RWPE1 (cell line): ENCODE data around the gene EIF1AX.

ENCODE experiments used
- CTCF ChIA-PET: fragments of 350-600 bp; sonication (Branson Sonifier 250); formaldehyde crosslinking; extraction: SDS; loops from one replicate; lab custom pipeline; 2021; lab: Yijun Ruan, JAX
- POLR2A ChIA-PET: fragments of 400-600 bp; formaldehyde crosslinking; extraction: SDS; loops from one replicate; lab custom pipeline; 2020; ENCODE audit warnings: antibody characterized with exemption; ENCODE audit not compliant: low non-redundant PET; lab: Yijun Ruan, JAX
- DNase-seq: peaks from one replicate; pipeline ENCODE4 v3.0.0; 2012; ENCODE audit warnings: low spot score
- H3K27ac ChIP-seq: fragments of 450-650 bp; 2 replicates; pipeline ENCODE4 v1.5.1; 2017
- TF ChIP-seq, protein P1 (sequence below): fragments of 450-650 bp; conservative IDR thresholded peaks from 2 replicates; pipeline ENCODE4 v1.5.1; 2017; ENCODE audit warnings: low read depth, mild to moderate bottlenecking

Gene EIF1AX

DNA sequence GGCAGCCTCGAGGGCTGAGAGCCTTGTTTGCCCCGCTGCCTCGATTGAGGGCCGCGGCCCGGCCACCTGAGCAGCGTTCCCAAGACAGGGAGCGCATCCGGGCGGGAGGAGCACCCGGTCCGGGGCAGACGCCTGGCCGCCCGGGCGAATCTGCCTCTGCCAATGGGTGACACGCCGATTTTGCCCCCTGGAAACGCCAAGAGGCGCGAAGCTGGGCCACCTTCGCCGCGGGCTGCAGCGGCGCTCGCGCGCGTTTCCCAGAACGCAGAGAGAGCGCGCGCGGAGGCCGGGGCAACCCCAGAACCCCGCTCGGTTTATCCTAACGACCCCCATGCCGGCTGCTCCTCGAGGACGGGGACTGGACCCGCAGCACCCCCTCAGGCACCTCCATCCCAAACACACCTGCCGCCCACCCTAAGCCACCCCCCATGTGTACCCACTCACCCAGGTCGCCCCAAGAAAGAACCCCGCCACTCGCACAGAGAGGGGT is 25.5 kb downstream of the EIF1AX start:
- ChIA-PET CTCF (interaction anchor here (0.6 kb wide), 1 partner anchor 24 kb away, joined by 6 read pairs; no protein-coding TSS in a partner anchor), POLR2A (no interaction called here)
- TF ChIP-seq, protein P1, sequence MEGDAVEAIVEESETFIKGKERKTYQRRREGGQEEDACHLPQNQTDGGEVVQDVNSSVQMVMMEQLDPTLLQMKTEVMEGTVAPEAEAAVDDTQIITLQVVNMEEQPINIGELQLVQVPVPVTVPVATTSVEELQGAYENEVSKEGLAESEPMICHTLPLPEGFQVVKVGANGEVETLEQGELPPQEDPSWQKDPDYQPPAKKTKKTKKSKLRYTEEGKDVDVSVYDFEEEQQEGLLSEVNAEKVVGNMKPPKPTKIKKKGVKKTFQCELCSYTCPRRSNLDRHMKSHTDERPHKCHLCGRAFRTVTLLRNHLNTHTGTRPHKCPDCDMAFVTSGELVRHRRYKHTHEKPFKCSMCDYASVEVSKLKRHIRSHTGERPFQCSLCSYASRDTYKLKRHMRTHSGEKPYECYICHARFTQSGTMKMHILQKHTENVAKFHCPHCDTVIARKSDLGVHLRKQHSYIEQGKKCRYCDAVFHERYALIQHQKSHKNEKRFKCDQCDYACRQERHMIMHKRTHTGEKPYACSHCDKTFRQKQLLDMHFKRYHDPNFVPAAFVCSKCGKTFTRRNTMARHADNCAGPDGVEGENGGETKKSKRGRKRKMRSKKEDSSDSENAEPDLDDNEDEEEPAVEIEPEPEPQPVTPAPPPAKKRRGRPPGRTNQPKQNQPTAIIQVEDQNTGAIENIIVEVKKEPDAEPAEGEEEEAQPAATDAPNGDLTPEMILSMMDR, result no peak
- no peak for DNase-seq
- H3K27ac ChIP-seq, result no peak overlapping the region

DNA sequence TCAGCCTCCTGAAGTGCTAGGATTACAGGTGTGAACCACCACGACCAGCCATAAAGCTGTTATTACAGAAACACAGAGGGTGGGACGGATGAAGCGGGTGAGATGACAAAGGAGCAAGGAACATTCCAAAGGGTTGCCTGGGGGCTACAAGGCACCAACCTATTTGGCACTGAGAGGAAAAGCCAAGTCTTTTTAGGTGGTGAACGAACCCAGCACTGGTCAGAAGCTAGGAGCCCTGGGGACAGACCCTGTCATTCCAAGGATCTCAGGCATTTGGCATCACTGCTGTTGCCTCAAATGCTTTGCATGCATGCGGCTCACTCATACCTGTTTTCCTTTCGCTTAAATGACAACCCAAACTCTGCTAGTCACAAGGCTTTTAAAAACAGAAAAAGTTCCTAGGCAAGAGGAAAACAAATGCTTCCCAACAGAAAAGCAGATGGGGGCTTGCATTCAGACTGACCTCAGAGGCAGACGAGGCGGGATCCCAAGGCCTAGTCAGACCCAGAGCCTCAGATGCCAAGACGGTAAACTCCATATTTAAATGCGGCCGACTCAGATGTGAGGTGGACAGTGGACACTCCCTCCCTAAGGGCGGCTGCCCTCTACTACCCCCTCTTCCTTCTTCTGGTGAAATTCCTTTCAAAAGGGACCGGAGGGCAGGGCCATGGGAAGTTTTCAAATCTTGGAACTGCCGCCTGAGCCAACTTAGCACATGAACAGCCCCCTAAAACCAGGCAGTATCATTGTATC is 29.4 kb downstream of the EIF1AX start:
- TF ChIP-seq, protein P1, result no peak
- ChIA-PET CTCF (no interaction called here), POLR2A (no interaction called here)
- DNase-seq, result no peak
- H3K27ac ChIP-seq, result no peak overlapping the region

DNA sequence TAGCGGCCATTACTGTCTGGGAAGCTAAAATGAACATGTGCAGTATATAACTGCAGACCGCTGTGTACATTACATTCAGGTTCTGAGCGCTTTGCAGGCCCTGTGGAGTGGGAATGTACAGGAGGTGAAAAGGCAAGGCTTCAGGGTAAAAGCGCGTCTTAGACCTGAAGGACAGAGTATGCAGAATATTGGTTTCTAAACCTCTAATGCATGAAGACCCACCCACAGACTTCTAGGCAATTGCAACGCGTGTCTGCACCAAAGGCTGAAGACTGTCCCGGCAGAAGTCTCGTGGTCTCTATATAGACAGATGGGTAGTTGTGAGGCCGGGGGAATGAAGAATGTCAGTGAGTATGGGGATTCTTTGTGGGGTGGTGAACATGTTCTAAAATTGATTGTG is 30.4 kb downstream of the EIF1AX start:
- DNase-seq, result no peak
- CTCF ChIA-PET, result no interaction called here
- TF ChIP-seq, protein P1, result no peak
- POLR2A ChIA-PET, result no interaction called here
- no peak overlapping the region for H3K27ac ChIP-seq

DNA sequence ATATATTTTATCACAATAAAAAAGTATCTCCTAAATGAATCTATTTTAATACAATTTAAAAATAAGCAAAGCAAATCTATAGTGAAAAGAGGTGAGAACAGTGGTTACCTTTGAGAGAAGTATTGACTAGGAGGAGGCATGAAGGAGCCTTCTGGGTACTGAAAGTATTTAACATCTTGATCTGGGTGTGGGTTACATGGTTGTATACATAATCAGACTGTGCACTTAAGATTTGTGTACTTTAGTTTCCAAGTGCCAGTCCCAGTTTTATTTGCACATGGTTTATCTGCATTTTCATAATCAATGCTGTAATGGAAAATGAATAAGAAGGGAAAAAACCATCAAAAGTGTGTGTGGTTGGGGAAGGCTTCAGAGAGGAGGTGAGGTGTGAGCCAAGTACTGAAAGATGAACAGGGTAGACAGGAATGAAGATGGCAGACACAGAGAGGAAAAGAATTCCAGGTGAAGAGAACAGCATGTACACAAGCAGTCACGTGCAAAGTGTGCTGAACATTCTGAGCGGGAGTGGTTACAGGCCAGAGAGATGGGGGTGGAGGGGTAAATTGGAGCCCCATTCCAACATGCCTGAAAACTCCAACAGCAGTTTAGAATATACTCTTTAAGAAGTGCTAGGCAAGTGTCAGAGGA is 39.6 kb downstream of the EIF1AX start:
- DNase-seq, result no peak
- ChIA-PET POLR2A (no interaction called here), CTCF (no interaction called here)
- H3K27ac ChIP-seq, result no peak overlapping the region
- TF ChIP-seq, protein P1, result no peak

DNA sequence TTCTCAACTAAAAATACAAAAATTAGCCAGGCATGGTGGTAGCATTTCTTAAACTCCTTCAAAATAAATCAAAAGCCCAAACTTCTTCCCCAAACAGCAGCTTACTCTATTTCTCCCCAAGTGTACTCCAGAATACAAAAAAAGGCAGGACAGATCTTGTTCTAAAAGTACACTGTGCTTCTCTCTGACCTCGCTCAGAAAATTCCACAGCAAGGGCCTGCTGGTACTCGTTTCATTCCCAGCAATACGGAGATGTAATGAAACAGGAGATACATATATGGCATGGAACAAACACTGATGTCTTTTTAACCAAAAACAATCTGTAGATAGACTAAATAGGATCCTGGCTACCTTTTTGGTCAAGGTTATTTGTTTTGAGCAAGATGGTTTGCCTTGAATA is 50.1 kb downstream of the EIF1AX start:
- TF ChIP-seq, protein P1, result no peak
- H3K27ac ChIP-seq, result peak overlapping the region; percentile 70
- CTCF ChIA-PET, result no interaction called here
- POLR2A ChIA-PET, result interaction anchor here (0.7 kb wide), 1 partner anchor 109 kb away, joined by 5 read pairs; no protein-coding TSS in a partner anchor
- DNase-seq, result peak; percentile 17

DNA sequence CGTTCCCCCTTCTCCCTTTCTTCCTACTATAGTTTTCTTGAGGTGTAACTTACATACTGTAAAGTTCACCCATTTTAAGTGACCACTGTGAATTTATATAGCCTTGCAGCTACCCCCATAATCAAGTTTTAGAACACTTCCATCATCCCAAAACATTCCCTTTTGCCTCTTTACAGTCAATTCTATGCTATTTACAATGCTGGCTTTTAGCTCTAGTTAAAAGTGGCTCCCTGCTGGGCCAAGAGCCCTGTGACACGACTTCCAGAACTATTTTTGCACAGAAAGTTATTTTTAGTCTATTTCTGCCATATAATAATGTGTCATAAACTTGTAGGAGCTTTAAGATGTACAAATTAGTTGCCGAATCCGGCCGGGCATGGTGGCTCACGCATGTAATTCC is 51.8 kb downstream of the EIF1AX start:
- TF ChIP-seq, protein P1, result no peak
- ChIA-PET CTCF (interaction anchor here (0.6 kb wide), 1 partner anchor 64 kb away, joined by 3 read pairs; no protein-coding TSS in a partner anchor), POLR2A (no interaction called here)
- DNase-seq, result no peak
- H3K27ac ChIP-seq, result no peak overlapping the region
